ENCODE results near the gene BCL2L11. TPM values are rescaled to one million over a fixed set of nuclear protein-coding genes. Genes with fewer than 3 reads are reported as not detected.
A peak's percentile ranks its signal among the peaks of the same experiment; 100 is the strongest.

Gene BCL2L11
- total and polyA plus RNA-seq, 9 of the 15 experiments (the other 6 are each of a cell fraction or from before 2014, with no cell fraction given), result 2.2 to 18.8 (median 5.0) TPM

- TF ChIP-seq HDAC1 (IDR thresholded peaks at IDR 0.05) (peak; percentile 3 to 33; a peak in 1 of 4 replicates), TRIM24 (IDR thresholded peaks at IDR 0.05) (peak in 1 of 2 experiments; percentile 1; a peak in 1 of 4 replicates), HNRNPLL (IDR thresholded peaks at IDR 0.05; ENCODE audit: low read depth, low read length, poor library complexity, severe bottlenecking) (peak; percentile 98), RUNX1 (IDR thresholded peaks at IDR 0.05; ENCODE audit: low read depth) (no peak), EP300 (IDR thresholded peaks at IDR 0.05; ENCODE audit: low read length) (peak; percentile 23; the same call in 1 of the 2 replicates), BRD4 (IDR thresholded peaks at IDR 0.05) (0 out of 2 replicates have a peak, but pooled peaks have one; percentile 21), GTF2E2 (tag; IDR thresholded peaks at IDR 0.05) (no peak), E4F1 (CRISPR knock-in tag; IDR thresholded peaks at IDR 0.05; ENCODE audit: borderline replicate concordance) (no peak)
These were observed 28.2 kb downstream of the BCL2L11 start (continued) for GRCh38 chr2:111148925-111149324.

- ATAC-seq (peak; percentile 63), FAIRE-seq (peak; percentile 78), DNase-seq (ENCODE audit: extremely low read depth in 1 of 4, low spot score in 3 of 4) (peak in 2 of 4 experiments; percentile 47 to 65)
- CTCF ChIA-PET (ENCODE audit: low intra/inter-chr PET ratio), result no interaction called here
- Histone ChIP-seq H3K27ac (ENCODE audit: extremely low read depth, low read depth, low read length) (peak overlapping the region; percentile 75; the same call in 1 of the 3 replicates), H2AFZ (ENCODE audit: low read depth, low read length) (no peak overlapping the region), H3K27me3 (ENCODE audit: control insufficient read depth in 2 of 2, insufficient read depth in 2 of 2, low read length in 2 of 2) (no peaks in the 10 kb centered on the region), H3K9me3 (replicated peaks; ENCODE audit: control insufficient read depth, insufficient read depth, low read depth, low read length) (no peaks in the 10 kb centered on the region), H3K4me3 (no peak overlapping the region), H3K4me1 (replicated peaks in 1 of 2; ENCODE audit: control insufficient read depth in 2 of 2, insufficient read depth in 2 of 2, low read length in 2 of 2) (peaks cover 3 to 24% of the 10 kb centered on the region in 2 experiments; a peak in 4 of 5 replicates), H3K9ac (ENCODE audit: insufficient read depth in 1 of 2, low read depth in 2 of 2, low read length in 2 of 2) (peak overlapping the region in 1 of 2 experiments; percentile 70; a peak in 2 of 4 replicates), H3K9me1 (ENCODE audit: control insufficient read depth, insufficient read depth, low read length) (no peaks in the 10 kb centered on the region), H3K36me3 (ENCODE audit: control insufficient read depth, insufficient read depth, low read length) (peaks cover 63% of the 10 kb centered on the region; the same call in 2 of the 3 replicates), H3K79me2 (ENCODE audit: control insufficient read depth, insufficient read depth, low read length) (peaks cover 18% of the 10 kb centered on the region; the same call in 2 of the 3 replicates), H4K20me1 (replicated peaks; ENCODE audit: control insufficient read depth, insufficient read depth, low read length) (no peaks in the 10 kb centered on the region), H3K4me2 (ENCODE audit: insufficient read depth, low read length) (peak overlapping the region; percentile 8; the same call in 1 of the 2 replicates)
- intact Hi-C loops (cut with micrococcal nuclease) (no loop called here), in situ Hi-C loops (cut with MboI) (no loop called here)
- POLR2A ChIA-PET, result interaction anchor here (0.8 kb wide), 1 partner anchor 26 kb away, joined by 3 read pairs; no protein-coding TSS in a partner anchor
- no TSS peak for BruUV-seq (replicated peaks)
- 4% methylated on average over 7 of the region's 7 CpGs for WGBS (ENCODE audit: insufficient coverage, low coverage, missing lambda C conversion rate)
- TF ChIP-seq THRAP3 (IDR thresholded peaks at IDR 0.05; ENCODE audit: borderline replicate concordance) (no peak), RCOR1 (IDR thresholded peaks at IDR 0.05; ENCODE audit: borderline replicate concordance in 1 of 2, low read depth in 2 of 2, low read length in 2 of 2) (peak in 1 of 2 experiments; percentile 38; a peak in 1 of 4 replicates), HNRNPLL (IDR thresholded peaks at IDR 0.05; ENCODE audit: low read depth, low read length, poor library complexity, severe bottlenecking) (peak; percentile 45), SMARCE1 (IDR thresholded peaks at IDR 0.05) (0 out of 2 replicates have a peak, but pooled peaks have one; percentile 31), CXXC5 (CRISPR knock-in tag; IDR thresholded peaks at IDR 0.05) (peak; percentile 66), ZNF282 (CRISPR knock-in tag; IDR thresholded peaks at IDR 0.05) (no peak), FOXP4 (CRISPR knock-in tag; IDR thresholded peaks at IDR 0.05; ENCODE audit: borderline replicate concordance) (no peak), NFXL1 (CRISPR knock-in tag; IDR thresholded peaks at IDR 0.05) (no peak)
These were observed 29.3 kb downstream of the BCL2L11 start for GRCh38 chr2:111149882-111150455.
